Measurements from ENCODE around the gene ARID5B.

DNA sequence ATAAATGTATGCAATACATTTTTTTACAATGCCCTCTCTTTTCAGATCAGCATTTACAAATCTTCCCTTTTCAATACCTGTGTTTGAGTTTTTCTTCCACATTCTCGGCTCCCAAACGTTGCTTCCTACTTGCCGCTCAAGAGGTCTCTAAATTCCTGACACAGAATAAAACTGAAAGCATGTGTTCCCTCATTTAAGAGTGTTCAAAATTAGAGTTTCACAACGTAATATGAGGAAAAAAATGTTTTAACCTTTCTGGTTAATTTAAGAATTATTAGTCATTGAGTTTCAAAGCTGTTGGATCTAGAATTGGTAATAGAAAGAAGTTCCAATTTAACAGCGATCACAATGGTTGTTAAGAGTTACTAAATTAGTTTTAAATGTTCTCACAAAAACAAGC lies 100.4 kb downstream of the ARID5B start:
- TF ChIP-seq, protein P1, sequence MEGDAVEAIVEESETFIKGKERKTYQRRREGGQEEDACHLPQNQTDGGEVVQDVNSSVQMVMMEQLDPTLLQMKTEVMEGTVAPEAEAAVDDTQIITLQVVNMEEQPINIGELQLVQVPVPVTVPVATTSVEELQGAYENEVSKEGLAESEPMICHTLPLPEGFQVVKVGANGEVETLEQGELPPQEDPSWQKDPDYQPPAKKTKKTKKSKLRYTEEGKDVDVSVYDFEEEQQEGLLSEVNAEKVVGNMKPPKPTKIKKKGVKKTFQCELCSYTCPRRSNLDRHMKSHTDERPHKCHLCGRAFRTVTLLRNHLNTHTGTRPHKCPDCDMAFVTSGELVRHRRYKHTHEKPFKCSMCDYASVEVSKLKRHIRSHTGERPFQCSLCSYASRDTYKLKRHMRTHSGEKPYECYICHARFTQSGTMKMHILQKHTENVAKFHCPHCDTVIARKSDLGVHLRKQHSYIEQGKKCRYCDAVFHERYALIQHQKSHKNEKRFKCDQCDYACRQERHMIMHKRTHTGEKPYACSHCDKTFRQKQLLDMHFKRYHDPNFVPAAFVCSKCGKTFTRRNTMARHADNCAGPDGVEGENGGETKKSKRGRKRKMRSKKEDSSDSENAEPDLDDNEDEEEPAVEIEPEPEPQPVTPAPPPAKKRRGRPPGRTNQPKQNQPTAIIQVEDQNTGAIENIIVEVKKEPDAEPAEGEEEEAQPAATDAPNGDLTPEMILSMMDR (conservative IDR thresholded peaks at IDR 0.05 in 1 of 2, IDR thresholded peaks at IDR 0.05 in 1 of 2; ENCODE audit: low read depth in 1 of 2, low read length in 2 of 2): no peak
- no peak for TF ChIP-seq EZH2 (IDR thresholded peaks at IDR 0.05; ENCODE audit: low read length, missing control alignments)

Data from fibroblast of lung (primary cell).